GM12878 (cell line): ENCODE data around the gene AXIN1. TPM values are rescaled to one million over a fixed set of nuclear protein-coding genes. Genes with fewer than 3 reads are reported as not detected.

Experiments used
- ATAC-seq: fragments of 200-7000 bp; cut with Tn5 transposase; 3 replicates; pipeline ENCODE4 v1.9.1; 2020; ENCODE audit warnings: mild to moderate bottlenecking, moderate library complexity
- BruUV-seq: library from RNA; stranded (reverse); fragments of 400-500 nt; replicated peaks from 2 replicates; lab custom pipeline; 2021; lab: Mats Ljungman, UMichigan
- CTCF ChIA-PET: fragments of 300-600 bp; sonication (Branson Sonifier 250); formaldehyde crosslinking; extraction: SDS; loops from one replicate; lab custom pipeline; 2021; ENCODE audit warnings: inconsistent platforms; lab: Yijun Ruan, JAX
- POLR2A ChIA-PET: fragments of 350-600 bp; formaldehyde crosslinking; extraction: SDS; loops from one replicate; lab custom pipeline; 2021; ENCODE audit warnings: inconsistent platforms; lab: Charles Lee
- RAD21 ChIA-PET: fragments of 300-600 bp; sonication (Branson Sonifier 250); formaldehyde crosslinking; loops from one replicate; lab custom pipeline; 2023; ENCODE audit warnings: antibody characterized with exemption; ENCODE audit not compliant: unreplicated experiment; lab: Charles Lee
- SMC1A ChIA-PET: fragments of 300-600 bp; sonication (Branson Sonifier 250); formaldehyde crosslinking; loops from one replicate; lab custom pipeline; 2023; ENCODE audit not compliant: unreplicated experiment, uncharacterized antibody; lab: Charles Lee
- DNase-seq: peaks from one replicate; pipeline ENCODE4 v3.0.0-alpha.2; 2011; ENCODE audit warnings: low read depth, low spot score
- FAIRE-seq: peaks from 3 replicates; lab custom pipeline; 2011; peaks lifted over from hg19 to GRCh38; lab: Jason Lieb, UNC
- H2AFZ ChIP-seq: 2 replicates; pipeline ENCODE4 v1.6.0; 2011; ENCODE audit warnings: low read depth, low read length, control low read depth; ENCODE audit not compliant: control insufficient read depth
- H3K27ac ChIP-seq: 2 replicates; pipeline ENCODE4 v1.5.1; 2011; ENCODE audit warnings: control low read depth; ENCODE audit not compliant: control insufficient read depth, insufficient read depth
- H3K27me3 ChIP-seq, 2 experiments: replicated peaks in 1 of 2; 2 replicates each; pipeline versions ENCODE4 v1.6.0 to v1.6.1; 2011; ENCODE audit warnings: low read length in 1 of 2; ENCODE audit not compliant: control insufficient read depth in 2 of 2, insufficient read depth in 2 of 2
- H3K36me3 ChIP-seq, 2 experiments: 2 replicates each; pipeline ENCODE4 v1.5.1; 2011; ENCODE audit warnings: low read length in 1 of 2; ENCODE audit not compliant: control insufficient read depth in 2 of 2, insufficient read depth in 2 of 2
- H3K4me1 ChIP-seq: 2 replicates; pipeline ENCODE4 v1.6.1; 2011; ENCODE audit warnings: mild to moderate bottlenecking, low read length, moderate library complexity, mixed read lengths; ENCODE audit not compliant: control insufficient read depth, insufficient read depth
- H3K4me2 ChIP-seq: 2 replicates; pipeline ENCODE4 v1.6.0; 2011; ENCODE audit warnings: control low read depth; ENCODE audit not compliant: control insufficient read depth, insufficient read depth
- H3K4me3 ChIP-seq: fragments of 200-600 bp; sonication (generic); 2 replicates; pipeline ENCODE4 v1.5.1; 2016
- H3K79me2 ChIP-seq: 2 replicates; pipeline ENCODE4 v1.6.0; 2011; ENCODE audit warnings: low read length; ENCODE audit not compliant: control insufficient read depth, insufficient read depth
- H3K9ac ChIP-seq: 2 replicates; pipeline ENCODE4 v1.8.0; 2011; ENCODE audit warnings: low read length, control low read depth, mixed read lengths; ENCODE audit not compliant: control insufficient read depth, insufficient read depth
- H3K9me3 ChIP-seq: replicated peaks from 3 replicates; pipeline ENCODE4 v1.5.1; 2011; ENCODE audit warnings: mild to moderate bottlenecking, low read length; ENCODE audit not compliant: control insufficient read depth, insufficient read depth
- H4K20me1 ChIP-seq: 2 replicates; pipeline ENCODE4 v1.6.0; 2011; ENCODE audit not compliant: control insufficient read depth, insufficient read depth
- FOXK2 ChIP-seq: fragments of 450-650 bp; IDR thresholded peaks from 2 replicates; pipeline ENCODE4 v1.6.1; 2017; ENCODE audit warnings: mild to moderate bottlenecking, moderate library complexity
- IRF4 ChIP-seq: IDR thresholded peaks from 2 replicates; pipeline ENCODE4 v1.6.1; 2011; ENCODE audit warnings: low read depth, low read length
- JUND ChIP-seq: IDR thresholded peaks from 2 replicates; pipeline ENCODE4 v1.6.1; 2012; ENCODE audit warnings: low read depth, mild to moderate bottlenecking, low read length, improper control_type of control experiment, moderate library complexity
- KDM1A ChIP-seq: fragments of 200-600 bp; sonication (generic); IDR thresholded peaks from 2 replicates; pipeline ENCODE4 v1.6.1; 2016; ENCODE audit warnings: borderline replicate concordance
- KLF5 ChIP-seq: fragments of 450-650 bp; IDR thresholded peaks from 2 replicates; pipeline ENCODE4 v1.6.1; 2014; ENCODE audit warnings: mild to moderate bottlenecking; ENCODE audit not compliant: partially characterized antibody
- MEF2B ChIP-seq: fragments of 450-650 bp; IDR thresholded peaks from 2 replicates; pipeline ENCODE4 v1.6.1; 2018; ENCODE audit warnings: mild to moderate bottlenecking, moderate library complexity; ENCODE audit not compliant: partially characterized antibody, poor library complexity, severe bottlenecking
- MXI1 ChIP-seq: fragments of 150-350 bp; IDR thresholded peaks from 2 replicates; pipeline ENCODE4 v1.6.1; 2011; ENCODE audit warnings: low read depth, mild to moderate bottlenecking, inconsistent platforms, low read length, improper control_type of control experiment
- PML ChIP-seq: IDR thresholded peaks from 2 replicates; pipeline ENCODE4 v1.6.1; 2012; ENCODE audit warnings: low read length, inconsistent platforms
- RCOR1 ChIP-seq: conservative IDR thresholded peaks from 2 replicates; pipeline ENCODE4 v1.6.1; 2012; ENCODE audit warnings: low read depth, low read length, improper control_type of control experiment
- SMC3 ChIP-seq: IDR thresholded peaks from 2 replicates; pipeline ENCODE4 v1.6.1; 2011; ENCODE audit warnings: low read length, improper control_type of control experiment, borderline replicate concordance
- SREBF2 ChIP-seq: IDR thresholded peaks from 2 replicates; pipeline ENCODE4 v1.6.1; 2012; ENCODE audit warnings: mild to moderate bottlenecking, low read length
- TAF1 ChIP-seq: IDR thresholded peaks from 2 replicates; pipeline ENCODE4 v1.6.1; 2011; ENCODE audit warnings: mild to moderate bottlenecking, low read depth, low read length, borderline replicate concordance
- WGBS: methylation state at CpG from one replicate; pipeline ENCODE4 v1.1.6; 2016; ENCODE audit warnings: low lambda C conversion rate; ENCODE audit not compliant: insufficient replicate concordance, insufficient coverage; ENCODE audit errors: missing lambda C conversion rate; 5-methylcytosine and 5-hydroxymethylcytosine counted together
- in situ Hi-C: fragments of 300-500 bp; cut with MboI; formaldehyde crosslinking; loops from 9 replicates; pipeline ENCODE4 v1.14.3; 2018; ENCODE audit warnings: mixed read lengths
- intact Hi-C: fragments of 100-400 bp; cut with micrococcal nuclease; formaldehyde crosslinking; loops from one replicate; pipeline ENCODE4 v1.14.2; 2022; ENCODE audit not compliant: unreplicated experiment
- polyA plus RNA-seq, 11 experiments: library from polyadenylated mRNA; depleted of rRNA in 4 of 11; unstranded in 6 of 11; stranded (reverse) in 5 of 11; fragments of >200 nt; fragmentation: Nextera tagmentation in 4 of 11; fragmentation: Illumina TruSeq in 1 of 11; extraction: Ambion mirVana in 4 of 11; extraction: Trizol in 1 of 11; gene quantifications; 1 replicate in 1 of 11; 2 replicates in 10 of 11; pipeline versions ENCODE4 v1.2.1 to v1.2.3, GENCODE V29; 2011 to 2016; ENCODE audit warnings: inconsistent platforms in 2 of 11, missing spikeins in 2 of 11, low read depth in 1 of 11
- total RNA-seq, 4 experiments: library from RNA; depleted of rRNA in 3 of 4; stranded (reverse); fragments of >200 nt in 3 of 4; fragmentation: Illumina TruSeq in 1 of 4; extraction: Trizol in 1 of 4; gene quantifications; 2 replicates each; pipeline versions ENCODE4 v1.2.1 to v1.2.3, GENCODE V29; 2013 to 2021
- TF ChIP-seq, protein P1 (sequence below): IDR thresholded peaks from 2 replicates; pipeline ENCODE4 v1.6.1; 2012; ENCODE audit warnings: mild to moderate bottlenecking, low read depth, low read length
- TF ChIP-seq, protein P2 (sequence below): IDR thresholded peaks from 2 replicates; pipeline ENCODE4 v1.6.1; 2011; ENCODE audit warnings: low read depth, low read length, improper control_type of control experiment, borderline replicate concordance
- TF ChIP-seq, protein P3 (sequence below): fragments of 450-650 bp; IDR thresholded peaks from 2 replicates; pipeline ENCODE4 v1.6.1; 2017; ENCODE audit warnings: mild to moderate bottlenecking

The AXIN1 gene
- total and polyA plus RNA-seq, 10 of the 15 experiments (the other 5 are each of a cell fraction or from before 2014, with no cell fraction given), result 0.26 to 27.1 (median 7.7) TPM

DNA sequence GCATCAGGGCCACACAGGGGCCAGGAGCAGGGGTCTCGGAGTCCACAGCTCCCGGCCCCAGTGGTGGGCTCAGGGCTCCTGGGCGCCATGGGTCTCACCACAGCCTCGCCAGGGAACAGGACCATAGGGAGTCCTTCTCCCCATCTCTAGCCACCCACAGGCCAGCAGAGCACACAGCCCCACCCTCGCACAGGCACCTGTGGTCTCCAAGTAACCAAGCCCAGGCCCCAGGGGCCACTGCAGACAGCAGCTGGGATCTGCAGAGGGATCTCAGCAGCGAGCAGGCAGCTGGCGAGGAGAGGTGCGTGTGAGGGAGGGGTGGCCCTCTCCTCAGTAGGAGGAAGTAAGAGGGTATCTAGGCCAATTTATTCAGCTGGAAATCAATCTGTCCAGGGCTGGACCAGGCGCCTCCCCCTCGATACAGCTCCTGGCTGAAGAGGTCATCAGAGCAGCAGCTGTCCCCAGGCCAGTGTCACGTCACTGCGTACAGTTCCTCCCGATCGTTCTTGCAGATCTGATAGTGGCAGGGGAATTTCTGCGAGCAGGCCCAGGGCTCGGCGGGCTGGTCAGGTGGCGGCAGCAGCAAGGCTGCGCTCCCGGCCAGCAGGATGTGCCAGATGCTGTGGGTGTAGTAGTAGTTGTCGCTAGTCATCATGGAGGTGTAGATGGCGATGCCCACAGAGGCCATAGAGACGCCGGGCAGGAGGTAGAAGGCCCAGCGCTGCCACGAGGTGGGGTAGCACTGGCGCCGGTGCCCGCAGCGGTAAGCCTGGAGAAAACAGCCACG, 19.2 kb upstream of the AXIN1 start:
- peaks cover 5 to 21% of the 10 kb centered on the region in 2 experiments; a peak in 3 of 4 replicates for H3K36me3 ChIP-seq
- H3K9ac ChIP-seq, result no peak overlapping the region
- H4K20me1 ChIP-seq, result no peaks in the 10 kb centered on the region
- H3K79me2 ChIP-seq, result peaks cover 4% of the 10 kb centered on the region
- H3K27me3 ChIP-seq, result no peaks in the 10 kb centered on the region
- H3K9me3 ChIP-seq, result no peaks in the 10 kb centered on the region
- TF ChIP-seq KLF5, result no peak
- no peak for TF ChIP-seq TAF1
- TF ChIP-seq MEF2B, result no peak
- TF ChIP-seq MXI1, result no peak
- no peak for TF ChIP-seq RCOR1
- TF ChIP-seq, protein P1, sequence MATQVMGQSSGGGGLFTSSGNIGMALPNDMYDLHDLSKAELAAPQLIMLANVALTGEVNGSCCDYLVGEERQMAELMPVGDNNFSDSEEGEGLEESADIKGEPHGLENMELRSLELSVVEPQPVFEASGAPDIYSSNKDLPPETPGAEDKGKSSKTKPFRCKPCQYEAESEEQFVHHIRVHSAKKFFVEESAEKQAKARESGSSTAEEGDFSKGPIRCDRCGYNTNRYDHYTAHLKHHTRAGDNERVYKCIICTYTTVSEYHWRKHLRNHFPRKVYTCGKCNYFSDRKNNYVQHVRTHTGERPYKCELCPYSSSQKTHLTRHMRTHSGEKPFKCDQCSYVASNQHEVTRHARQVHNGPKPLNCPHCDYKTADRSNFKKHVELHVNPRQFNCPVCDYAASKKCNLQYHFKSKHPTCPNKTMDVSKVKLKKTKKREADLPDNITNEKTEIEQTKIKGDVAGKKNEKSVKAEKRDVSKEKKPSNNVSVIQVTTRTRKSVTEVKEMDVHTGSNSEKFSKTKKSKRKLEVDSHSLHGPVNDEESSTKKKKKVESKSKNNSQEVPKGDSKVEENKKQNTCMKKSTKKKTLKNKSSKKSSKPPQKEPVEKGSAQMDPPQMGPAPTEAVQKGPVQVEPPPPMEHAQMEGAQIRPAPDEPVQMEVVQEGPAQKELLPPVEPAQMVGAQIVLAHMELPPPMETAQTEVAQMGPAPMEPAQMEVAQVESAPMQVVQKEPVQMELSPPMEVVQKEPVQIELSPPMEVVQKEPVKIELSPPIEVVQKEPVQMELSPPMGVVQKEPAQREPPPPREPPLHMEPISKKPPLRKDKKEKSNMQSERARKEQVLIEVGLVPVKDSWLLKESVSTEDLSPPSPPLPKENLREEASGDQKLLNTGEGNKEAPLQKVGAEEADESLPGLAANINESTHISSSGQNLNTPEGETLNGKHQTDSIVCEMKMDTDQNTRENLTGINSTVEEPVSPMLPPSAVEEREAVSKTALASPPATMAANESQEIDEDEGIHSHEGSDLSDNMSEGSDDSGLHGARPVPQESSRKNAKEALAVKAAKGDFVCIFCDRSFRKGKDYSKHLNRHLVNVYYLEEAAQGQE, result no peak
- no peak for TF ChIP-seq SREBF2
- TF ChIP-seq FOXK2, result no peak
- TF ChIP-seq PML, result no peak
- no peak for TF ChIP-seq KDM1A
- TF ChIP-seq, protein P2, sequence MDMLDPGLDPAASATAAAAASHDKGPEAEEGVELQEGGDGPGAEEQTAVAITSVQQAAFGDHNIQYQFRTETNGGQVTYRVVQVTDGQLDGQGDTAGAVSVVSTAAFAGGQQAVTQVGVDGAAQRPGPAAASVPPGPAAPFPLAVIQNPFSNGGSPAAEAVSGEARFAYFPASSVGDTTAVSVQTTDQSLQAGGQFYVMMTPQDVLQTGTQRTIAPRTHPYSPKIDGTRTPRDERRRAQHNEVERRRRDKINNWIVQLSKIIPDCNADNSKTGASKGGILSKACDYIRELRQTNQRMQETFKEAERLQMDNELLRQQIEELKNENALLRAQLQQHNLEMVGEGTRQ, result no peak
- TF ChIP-seq SMC3, result no peak
- no peak for TF ChIP-seq IRF4
- TF ChIP-seq, protein P3, sequence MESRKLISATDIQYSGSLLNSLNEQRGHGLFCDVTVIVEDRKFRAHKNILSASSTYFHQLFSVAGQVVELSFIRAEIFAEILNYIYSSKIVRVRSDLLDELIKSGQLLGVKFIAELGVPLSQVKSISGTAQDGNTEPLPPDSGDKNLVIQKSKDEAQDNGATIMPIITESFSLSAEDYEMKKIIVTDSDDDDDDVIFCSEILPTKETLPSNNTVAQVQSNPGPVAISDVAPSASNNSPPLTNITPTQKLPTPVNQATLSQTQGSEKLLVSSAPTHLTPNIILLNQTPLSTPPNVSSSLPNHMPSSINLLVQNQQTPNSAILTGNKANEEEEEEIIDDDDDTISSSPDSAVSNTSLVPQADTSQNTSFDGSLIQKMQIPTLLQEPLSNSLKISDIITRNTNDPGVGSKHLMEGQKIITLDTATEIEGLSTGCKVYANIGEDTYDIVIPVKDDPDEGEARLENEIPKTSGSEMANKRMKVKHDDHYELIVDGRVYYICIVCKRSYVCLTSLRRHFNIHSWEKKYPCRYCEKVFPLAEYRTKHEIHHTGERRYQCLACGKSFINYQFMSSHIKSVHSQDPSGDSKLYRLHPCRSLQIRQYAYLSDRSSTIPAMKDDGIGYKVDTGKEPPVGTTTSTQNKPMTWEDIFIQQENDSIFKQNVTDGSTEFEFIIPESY, result no peak
- TF ChIP-seq JUND, result no peak
- in situ Hi-C loops, result no loop called here
- no peak for FAIRE-seq
- H3K4me2 ChIP-seq, result no peak overlapping the region
- WGBS, result 91% methylated on average over 31 of the region's 31 CpGs
- ATAC-seq, result no peak
- DNase-seq, result no peak
- BruUV-seq, result no TSS peak
- no peak overlapping the region for H3K27ac ChIP-seq
- no peak overlapping the region for H3K4me3 ChIP-seq
- intact Hi-C loops, result no loop called here
- SMC1A ChIA-PET, result interaction anchor here (0.6 to 1.4 kb wide), 2 partner anchors 8 to 27 kb away, joined by 3 to 6 read pairs; no protein-coding TSS in a partner anchor
- no peak overlapping the region for H2AFZ ChIP-seq
- H3K4me1 ChIP-seq, result peaks cover 4% of the 10 kb centered on the region; the same call in 1 of the 2 replicates
- RAD21 ChIA-PET, result no interaction called here
- CTCF ChIA-PET, result no interaction called here
- POLR2A ChIA-PET, result interaction anchor here (0.5 to 3.0 kb wide), 4 partner anchors 10 to 154 kb away, joined by 4 to 22 read pairs (median 7); partner anchors contain the start of genes AXIN1 and PGAP6
